GM19438 (cell line): Measurements from ENCODE around the gene RFTN2.
A peak's percentile ranks its signal among the peaks of the same experiment; 100 is the strongest.
"Not testable (repeated sequence)": the region's sequence is repeated elsewhere in the genome, so short reads cannot be mapped to it uniquely, and the experiment has no call there.

Source experiments
- ATAC-seq: cut with Tn5 transposase; IDR thresholded peaks from one replicate; pipeline ENCODE4 v1.9.1; 2021; ENCODE audit warnings: low read depth; ENCODE audit not compliant: unreplicated experiment

The RFTN2 gene

GRCh38 chr2:197675246-197675645, at the start of gene RFTN2:
Gene RFTN2, minus strand, starts transcription at chr2:197675587. Its CDS starts 129 bp downstream, at chr2:197675458.
- no peak for ATAC-seq

DNA sequence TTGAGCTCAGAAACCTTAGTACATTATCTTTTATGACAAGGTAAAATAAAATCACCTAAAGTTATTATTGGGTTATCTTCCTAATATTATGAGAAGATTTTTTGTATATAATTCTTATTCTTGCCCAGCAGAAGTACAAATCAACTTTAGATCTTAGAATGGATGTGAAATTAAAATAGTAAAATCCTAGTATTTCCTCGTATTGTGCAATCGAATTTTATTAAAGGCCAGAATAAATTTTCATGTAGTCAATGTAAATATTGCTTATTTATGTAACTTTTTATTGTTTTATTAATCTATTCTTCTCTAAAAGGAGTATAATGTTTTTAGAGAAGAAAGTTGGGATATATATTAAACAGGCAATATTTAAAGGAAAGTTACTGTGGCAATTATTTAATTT, 42.5 kb upstream of the RFTN2 start:
- ATAC-seq, result no peak

DNA sequence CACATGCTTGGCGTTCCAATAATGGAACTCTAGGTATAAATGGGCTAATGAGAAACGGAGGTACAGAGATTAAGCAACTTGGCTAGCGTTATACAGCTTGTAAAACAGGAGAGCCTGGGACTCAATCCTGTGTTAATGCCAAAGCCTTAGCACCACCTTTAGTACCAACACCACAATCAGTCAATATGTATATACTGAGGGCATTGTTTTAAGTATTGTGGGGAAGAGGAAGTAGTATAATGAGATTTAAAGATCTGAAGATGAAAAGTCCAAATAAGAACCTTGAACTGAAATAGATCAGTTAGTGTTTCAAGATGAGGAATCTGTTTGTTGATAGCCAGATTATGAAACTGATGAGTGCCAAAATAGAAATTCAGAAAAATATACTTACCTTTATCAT, 37.9 kb upstream of the RFTN2 start:
- ATAC-seq, result no peak

DNA sequence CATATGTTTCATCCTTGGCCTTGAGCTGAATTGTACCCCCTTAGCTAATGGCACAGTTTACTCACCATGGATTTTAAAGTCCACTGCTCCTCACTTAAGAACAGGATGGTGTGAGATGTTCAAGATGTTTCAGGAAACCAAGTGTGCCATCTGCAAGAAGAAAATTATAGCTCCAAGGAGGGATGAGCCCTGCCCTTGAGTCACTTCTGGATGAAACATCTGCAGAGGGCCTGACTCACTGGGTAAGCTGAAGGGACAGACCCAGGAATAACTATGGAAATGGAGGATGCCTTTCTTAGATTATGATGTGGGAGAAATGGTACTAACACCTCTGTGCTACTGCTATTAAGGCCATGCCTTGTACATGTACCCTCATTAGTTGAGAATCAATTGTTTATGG, 36.2 kb upstream of the RFTN2 start:
- ATAC-seq, result no peak

- peak; percentile 61 for ATAC-seq
These were observed 35.1 kb upstream of the RFTN2 start for GRCh38 chr2:197710424-197711042.

DNA sequence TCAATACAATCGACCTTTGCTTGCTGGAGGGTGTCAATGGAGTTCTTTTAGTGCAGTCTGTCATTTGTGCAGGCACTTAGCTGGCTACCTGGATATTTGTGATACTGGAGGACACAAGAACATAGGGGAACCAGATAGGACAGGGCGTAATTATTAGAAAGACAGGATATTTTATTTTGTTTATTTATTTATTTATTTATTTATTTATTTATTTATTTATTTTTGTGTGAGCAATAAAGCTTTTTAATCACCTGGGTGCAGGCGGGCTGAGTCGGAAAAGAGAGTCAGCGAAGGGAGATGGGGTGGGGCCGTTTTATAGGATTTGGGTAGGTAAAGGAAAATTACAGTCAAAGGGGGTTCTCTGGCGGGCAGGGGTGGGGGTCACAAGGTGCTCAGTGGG, 33.8 kb upstream of the RFTN2 start:
- ATAC-seq, result not testable (repeated sequence)

DNA sequence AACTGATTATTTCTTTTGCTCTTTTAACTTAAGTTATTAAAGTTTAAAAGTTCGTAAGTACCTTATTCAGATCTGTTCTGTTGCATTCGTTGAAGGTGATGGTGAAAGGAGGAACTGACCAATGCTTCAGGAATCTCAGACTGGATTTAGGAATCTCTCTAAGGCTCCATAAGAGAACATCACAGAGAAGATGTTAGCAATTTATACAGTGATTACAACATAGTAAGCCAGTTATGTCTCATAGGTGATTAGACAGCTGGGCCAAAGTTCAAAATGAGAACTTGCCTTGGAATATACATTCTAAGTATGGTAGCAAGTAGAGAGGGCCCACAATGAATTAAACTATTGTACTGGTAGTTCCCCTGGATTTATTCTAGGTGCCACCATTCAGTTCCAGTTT, 32.9 kb upstream of the RFTN2 start:
- no peak for ATAC-seq

DNA sequence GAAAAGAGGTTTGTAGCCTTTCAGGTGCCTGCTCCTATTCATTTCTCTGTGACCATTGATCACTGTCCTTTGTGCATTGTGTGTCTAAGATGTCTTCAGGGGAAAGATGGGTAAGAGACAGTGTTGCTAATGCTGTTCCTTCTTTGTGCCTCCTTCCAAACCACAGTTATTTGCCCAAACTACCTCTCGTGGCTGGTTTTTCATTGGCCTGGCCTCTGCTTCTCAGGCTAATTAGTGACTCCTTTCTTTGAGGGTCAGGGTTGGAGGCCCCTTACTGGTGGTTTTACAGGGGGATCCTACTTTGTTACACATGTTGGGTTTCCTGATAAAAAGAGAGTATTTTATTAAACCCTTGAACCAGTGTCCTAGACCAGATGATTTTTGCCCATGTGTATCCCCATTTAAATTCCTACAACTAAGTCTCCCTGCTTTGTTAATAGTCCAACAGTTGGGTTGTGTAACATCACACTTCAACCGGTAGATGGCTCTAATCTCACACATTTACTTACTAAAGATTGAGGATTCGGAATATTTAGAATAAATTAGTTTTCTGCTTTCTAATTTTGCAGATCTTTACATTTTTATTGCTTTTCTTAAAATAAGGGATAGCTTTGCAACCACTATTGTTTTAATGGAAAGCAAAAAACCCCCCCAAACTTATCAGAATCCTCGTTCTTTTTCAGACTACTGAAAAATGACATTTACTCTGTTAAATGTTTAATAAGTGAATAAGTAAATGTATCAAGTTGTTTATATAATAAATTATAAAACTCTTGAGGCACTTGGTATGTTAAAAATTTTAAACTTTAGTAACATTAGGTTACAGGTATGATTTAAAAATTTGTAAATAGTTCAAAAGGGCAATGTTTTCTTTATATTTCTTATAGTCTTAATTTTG, 32.2 kb upstream of the RFTN2 start:
- no peak for ATAC-seq

DNA sequence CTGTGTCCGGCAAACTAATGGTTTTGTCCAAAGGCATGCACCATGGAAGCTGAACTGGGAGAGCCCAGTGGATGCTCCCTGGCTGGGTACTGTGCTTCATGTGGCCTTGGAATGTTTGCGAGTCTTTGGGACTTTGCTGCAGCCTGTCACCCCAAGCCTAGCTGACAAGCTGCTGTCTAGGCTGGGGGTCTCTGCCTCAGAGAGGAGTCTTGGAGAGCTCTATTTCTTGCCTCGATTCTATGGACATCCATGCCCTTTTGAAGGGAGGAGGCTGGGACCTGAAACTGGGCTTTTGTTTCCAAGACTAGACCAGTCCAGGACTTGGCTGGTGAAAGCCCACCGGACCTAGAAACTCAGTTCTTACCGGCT, 31.4 kb upstream of the RFTN2 start:
- no peak for ATAC-seq

DNA sequence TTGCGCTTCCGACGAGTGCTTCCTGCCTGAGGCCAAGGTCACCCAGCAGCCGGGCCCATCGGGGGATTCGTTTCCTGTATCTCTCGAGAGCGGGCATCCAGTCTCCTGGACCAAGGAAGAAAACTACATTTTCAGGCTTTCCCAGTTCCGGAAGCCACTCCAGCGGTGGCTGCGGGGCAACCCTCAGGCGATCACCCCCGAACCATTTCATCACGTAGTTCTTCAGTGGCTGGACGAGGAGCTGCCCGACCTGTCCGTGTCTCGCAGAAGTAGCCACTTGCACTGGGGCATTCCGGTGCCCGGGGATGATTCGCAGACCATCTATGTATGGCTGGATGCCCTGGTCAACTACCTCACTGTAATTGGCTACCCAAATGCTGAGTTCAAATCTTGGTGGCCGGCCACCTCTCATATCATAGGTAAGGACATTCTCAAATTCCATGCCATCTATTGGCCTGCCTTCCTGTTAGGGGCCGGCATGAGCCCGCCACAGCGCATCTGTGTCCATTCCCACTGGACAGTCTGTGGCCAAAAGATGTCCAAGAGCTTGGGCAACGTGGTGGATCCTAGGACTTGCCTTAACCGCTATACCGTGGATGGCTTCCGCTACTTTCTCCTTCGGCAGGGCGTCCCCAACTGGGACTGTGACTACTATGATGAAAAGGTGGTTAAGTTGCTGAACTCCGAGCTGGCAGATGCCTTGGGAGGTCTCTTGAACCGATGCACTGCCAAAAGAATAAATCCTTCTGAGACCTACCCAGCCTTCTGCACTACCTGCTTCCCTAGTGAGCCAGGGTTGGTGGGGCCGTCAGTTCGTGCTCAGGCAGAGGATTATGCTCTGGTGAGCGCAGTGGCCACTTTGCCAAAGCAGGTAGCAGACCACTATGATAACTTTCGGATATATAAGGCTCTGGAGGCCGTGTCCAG, 30.8 kb upstream of the RFTN2 start:
- ATAC-seq, result no peak

DNA sequence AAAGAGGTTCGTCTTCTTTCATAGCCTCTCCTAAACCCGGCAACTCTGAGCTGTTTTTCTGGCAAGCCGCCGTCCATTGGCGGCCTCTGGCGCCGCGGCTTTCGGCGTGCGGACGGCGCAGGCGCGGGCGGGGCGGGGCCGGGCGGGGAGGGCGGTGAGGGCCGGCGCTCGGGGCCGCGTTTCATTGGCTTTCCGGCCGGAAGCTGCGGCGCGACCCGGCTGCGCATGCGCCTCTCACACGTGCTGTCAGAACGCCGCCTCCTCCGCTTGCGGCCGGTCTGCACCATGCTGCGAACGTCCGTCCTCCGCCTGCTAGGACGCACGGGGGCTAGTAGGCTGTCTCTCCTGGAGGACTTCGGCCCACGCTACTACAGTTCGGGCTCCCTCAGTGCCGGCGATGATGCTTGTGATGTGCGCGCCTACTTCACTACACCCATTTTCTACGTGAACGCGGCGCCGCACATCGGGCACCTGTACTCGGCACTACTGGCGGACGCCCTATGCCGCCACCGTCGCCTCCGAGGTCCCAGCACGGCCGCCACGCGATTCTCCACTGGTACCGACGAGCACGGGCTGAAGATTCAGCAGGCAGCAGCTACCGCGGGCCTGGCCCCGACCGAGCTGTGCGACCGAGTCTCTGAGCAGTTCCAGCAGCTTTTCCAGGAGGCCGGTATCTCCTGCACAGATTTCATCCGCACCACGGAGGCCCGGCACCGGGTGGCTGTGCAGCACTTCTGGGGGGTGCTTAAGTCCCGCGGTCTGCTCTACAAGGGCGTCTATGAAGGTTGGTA, 29.9 kb upstream of the RFTN2 start, which contains the start of gene MARS2:
Gene MARS2 (plus strand): TSS at position 249 of the 791 bp plus-strand sequence. CDS start 37 bp downstream, at position 286.
- peak; percentile 74 for ATAC-seq

GRCh38 chr2:197704434-197705120, 29.2 kb upstream of the RFTN2 start:
- ATAC-seq, result peak; percentile 31

DNA sequence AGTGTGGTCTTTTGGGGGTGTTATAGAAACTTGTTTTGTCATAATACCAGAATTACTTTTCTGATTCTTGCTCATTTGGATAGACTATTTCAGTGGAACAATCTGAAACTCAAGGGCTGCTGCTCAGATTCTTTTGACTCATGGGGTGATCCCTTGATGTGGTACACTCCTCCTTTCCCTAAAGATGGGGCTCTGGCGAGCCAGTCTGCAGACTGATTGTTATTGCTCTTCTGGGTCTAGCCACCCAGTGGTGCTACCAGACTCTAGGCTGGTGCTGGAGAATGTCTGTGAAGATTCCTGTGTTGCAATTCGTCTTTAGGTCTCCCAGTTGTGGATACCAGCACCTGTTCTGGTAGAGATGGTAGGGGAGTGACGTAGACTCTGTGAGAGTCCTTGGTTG, 25.6 kb upstream of the RFTN2 start:
- ATAC-seq, result no peak

- not testable (repeated sequence) for ATAC-seq
These were observed 24.3 kb upstream of the RFTN2 start for GRCh38 chr2:197699724-197700123.

GRCh38 chr2:197696571-197696970, 21.2 kb upstream of the RFTN2 start:
- ATAC-seq, result not testable (repeated sequence)

- ATAC-seq, result not testable (repeated sequence)
These were observed 20.6 kb upstream of the RFTN2 start for GRCh38 chr2:197695971-197696370.

DNA sequence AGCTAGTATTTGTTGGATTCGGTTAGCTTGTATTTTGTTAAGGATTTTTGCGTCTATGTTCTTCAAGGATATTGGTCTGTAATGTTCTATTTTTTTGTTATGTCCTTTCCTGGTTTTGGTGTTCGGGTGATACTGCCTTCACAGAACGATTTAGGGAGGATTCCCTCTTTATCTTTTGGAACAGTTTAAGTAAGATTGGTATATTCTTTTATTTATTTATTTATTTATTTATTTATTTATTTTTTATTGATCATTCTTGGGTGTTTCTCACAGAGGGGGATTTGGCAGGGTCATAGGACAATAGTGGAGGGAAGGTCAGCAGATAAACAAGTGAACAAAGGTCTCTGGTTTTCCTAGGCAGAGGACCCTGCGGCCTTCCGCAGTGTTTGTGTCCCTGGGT, 19.8 kb upstream of the RFTN2 start:
- ATAC-seq, result not testable (repeated sequence)

DNA sequence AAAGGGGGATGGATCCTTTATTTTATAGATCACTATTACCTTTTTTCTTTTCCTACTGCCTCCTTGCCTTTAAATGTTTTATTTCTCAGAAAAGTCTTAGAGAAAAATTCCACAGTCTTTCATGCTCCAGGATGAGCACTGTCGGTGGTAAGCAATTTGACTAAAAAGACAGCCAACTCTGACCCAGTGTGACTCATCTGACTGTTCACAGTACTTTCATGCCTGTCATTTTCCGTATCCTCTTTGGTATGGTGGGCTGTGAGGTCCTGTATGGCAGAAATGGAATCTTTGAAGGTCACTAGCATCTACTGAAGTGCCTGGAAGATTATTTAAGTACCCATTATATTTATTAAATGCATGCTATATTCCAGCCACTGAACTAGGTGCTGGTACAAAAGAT, 2.1 kb upstream of the RFTN2 start:
- no peak for ATAC-seq

GRCh38 chr2:197677056-197677455, 1.7 kb upstream of the RFTN2 start:
- no peak for ATAC-seq
